CMK (cell line): ENCODE data around the gene HEPACAM.
"Not testable (repeated sequence)": the region's sequence is repeated elsewhere in the genome, so short reads cannot be mapped to it uniquely, and the experiment has no call there.

ENCODE experiments used
- DNase-seq: peaks from one replicate; pipeline ENCODE4 v3.0.0-alpha.2; 2010; ENCODE audit warnings: low read depth

HEPACAM gene

GRCh38 chr11:124935548-124936514 is at the start of gene HEPACAM:
HEPACAM (minus strand) TSS chr11:124936047; CDS start chr11:124936006, 41 bp downstream.
- DNase-seq = no peak

GRCh38 chr11:124984512-124984854 is 48.6 kb upstream of the HEPACAM start:
- DNase-seq = no peak

- no peak for DNase-seq
Measured at GRCh38 chr11:124983674-124984511, 48.0 kb upstream of the HEPACAM start.

GRCh38 chr11:124982043-124982442 is 46.2 kb upstream of the HEPACAM start:
- no peak for DNase-seq

- DNase-seq = no peak
Measured at GRCh38 chr11:124978316-124978715, 42.5 kb upstream of the HEPACAM start.

GRCh38 chr11:124977006-124977405 is 41.2 kb upstream of the HEPACAM start:
- DNase-seq = no peak

GRCh38 chr11:124976531-124976930 is 40.7 kb upstream of the HEPACAM start:
- DNase-seq = no peak

- no peak for DNase-seq
Measured at GRCh38 chr11:124971810-124972209, 36.0 kb upstream of the HEPACAM start.

GRCh38 chr11:124970925-124971324 is 35.1 kb upstream of the HEPACAM start:
- DNase-seq = no peak

GRCh38 chr11:124968197-124968596 is 32.4 kb upstream of the HEPACAM start:
- DNase-seq = not testable (repeated sequence)

- DNase-seq = peak; percentile 37
Measured at GRCh38 chr11:124961972-124962609, 26.2 kb upstream of the HEPACAM start.

- DNase-seq = no peak
Measured at GRCh38 chr11:124955035-124955434, 19.2 kb upstream of the HEPACAM start.

- no peak for DNase-seq
Measured at GRCh38 chr11:124954590-124954955, 18.7 kb upstream of the HEPACAM start.

- peak; percentile 95 for DNase-seq
Measured at GRCh38 chr11:124953753-124954589, 18.1 kb upstream of the HEPACAM start, which contains the start of gene CCDC15. CCDC15 (plus strand) TSS chr11:124954202; CDS start chr11:124954733, 531 bp downstream.

- no peak for DNase-seq
Measured at GRCh38 chr11:124951341-124951740, 15.5 kb upstream of the HEPACAM start.

GRCh38 chr11:124950601-124951330 is 14.9 kb upstream of the HEPACAM start:
- DNase-seq = no peak

GRCh38 chr11:124946735-124947141 is 10.9 kb upstream of the HEPACAM start:
- DNase-seq = no peak

GRCh38 chr11:124945826-124946225 is 10.0 kb upstream of the HEPACAM start:
- DNase-seq = no peak

- DNase-seq = no peak
Measured at GRCh38 chr11:124944565-124944964, 8.7 kb upstream of the HEPACAM start.

GRCh38 chr11:124943741-124944140 is 7.9 kb upstream of the HEPACAM start:
- no peak for DNase-seq

GRCh38 chr11:124943254-124943616 is 7.4 kb upstream of the HEPACAM start:
- DNase-seq = no peak
